Measurements from ENCODE around the gene CSK.

The CSK gene

GRCh38 chr15:74791007-74791406 lies 9.1 kb downstream of the CSK start:
- H3K9me3 ChIP-seq = no peaks in the 10 kb centered on the region
- no peak for DNase-seq
- H3K27me3 ChIP-seq = no peaks in the 10 kb centered on the region
- peaks cover 13% of the 10 kb centered on the region for H3K4me1 ChIP-seq
- TF ChIP-seq CTCF (IDR thresholded peaks at IDR 0.05; ENCODE audit: low read depth, low read length) = no peak
- H3K36me3 ChIP-seq = peaks cover 5% of the 10 kb centered on the region; the same call in 1 of the 2 replicates
- no peak overlapping the region for H3K4me3 ChIP-seq (ENCODE audit: low read depth, low read length)

GRCh38 chr15:74791667-74792066 lies 9.8 kb downstream of the CSK start:
- TF ChIP-seq CTCF (IDR thresholded peaks at IDR 0.05; ENCODE audit: low read depth, low read length) = no peak
- peaks cover 13% of the 10 kb centered on the region for H3K4me1 ChIP-seq
- no peaks in the 10 kb centered on the region for H3K9me3 ChIP-seq
- DNase-seq = no peak
- no peak overlapping the region for H3K4me3 ChIP-seq (ENCODE audit: low read depth, low read length)
- peaks cover 5% of the 10 kb centered on the region; the same call in 1 of the 2 replicates for H3K36me3 ChIP-seq
- no peaks in the 10 kb centered on the region for H3K27me3 ChIP-seq

- Histone ChIP-seq H3K9me3 (no peaks in the 10 kb centered on the region), H3K27me3 (no peaks in the 10 kb centered on the region), H3K4me3 (ENCODE audit: low read depth, low read length) (no peak overlapping the region), H3K36me3 (peaks cover 5% of the 10 kb centered on the region; the same call in 1 of the 2 replicates), H3K4me1 (peaks cover 13% of the 10 kb centered on the region)
- TF ChIP-seq CTCF (IDR thresholded peaks at IDR 0.05; ENCODE audit: low read depth, low read length) = no peak
- no peak for DNase-seq
Measured at GRCh38 chr15:74792227-74793016, 10.5 kb downstream of the CSK start.

- H3K36me3 ChIP-seq = peaks cover 7% of the 10 kb centered on the region
- TF ChIP-seq CTCF (IDR thresholded peaks at IDR 0.05; ENCODE audit: low read depth, low read length) = no peak
- no peaks in the 10 kb centered on the region for H3K27me3 ChIP-seq
- H3K4me3 ChIP-seq (ENCODE audit: low read depth, low read length) = no peak overlapping the region
- H3K9me3 ChIP-seq = no peaks in the 10 kb centered on the region
- H3K4me1 ChIP-seq = peaks cover 13% of the 10 kb centered on the region
- DNase-seq = no peak
Measured at GRCh38 chr15:74793135-74794028, 11.5 kb downstream of the CSK start.

- Histone ChIP-seq H3K36me3 (peaks cover 17% of the 10 kb centered on the region), H3K9me3 (no peaks in the 10 kb centered on the region), H3K4me3 (ENCODE audit: low read depth, low read length) (no peak overlapping the region), H3K27me3 (no peaks in the 10 kb centered on the region), H3K4me1 (peaks cover 13% of the 10 kb centered on the region)
- TF ChIP-seq CTCF (IDR thresholded peaks at IDR 0.05; ENCODE audit: low read depth, low read length) = no peak
- DNase-seq = no peak
Measured at GRCh38 chr15:74794248-74794969, 12.5 kb downstream of the CSK start.

All from BE2C (cell line).